GM23338 (cell line): ENCODE data around the gene OSBPL5. TPM values are rescaled to one million over a fixed set of nuclear protein-coding genes. Genes with fewer than 3 reads are reported as not detected.

ENCODE experiments used
- ATAC-seq: fragments of 200-7000 bp; cut with Tn5 transposase; 3 replicates; pipeline ENCODE4 v1.9.1; 2020
- DNase-seq: peaks from one replicate; pipeline ENCODE4 v3.0.0-alpha.2; 2015; ENCODE audit warnings: low spot score
- H2AFZ ChIP-seq: fragments of 200-600 bp; sonication (generic); 2 replicates; pipeline ENCODE4 v1.8.0; 2016; ENCODE audit warnings: antibody characterized with exemption, mild to moderate bottlenecking, moderate library complexity
- H3F3A ChIP-seq: fragments of 200-600 bp; sonication (generic); replicated peaks from 2 replicates; pipeline ENCODE4 v1.8.0; 2017; ENCODE audit warnings: antibody characterized with exemption, mixed run types, low read depth
- H3K27ac ChIP-seq: fragments of 200-600 bp; sonication (generic); 2 replicates; pipeline ENCODE4 v1.6.1; 2016; ENCODE audit warnings: low read depth
- H3K27me3 ChIP-seq: fragments of 200-600 bp; sonication (generic); 2 replicates; pipeline ENCODE4 v1.8.0; 2016; ENCODE audit warnings: mild to moderate bottlenecking, mixed run types, moderate library complexity; ENCODE audit not compliant: insufficient read depth
- H3K36me3 ChIP-seq: fragments of 200-600 bp; sonication (generic); 2 replicates; pipeline ENCODE4 v1.8.0; 2016; ENCODE audit warnings: mild to moderate bottlenecking; ENCODE audit not compliant: insufficient read depth
- H3K4me1 ChIP-seq: fragments of 200-600 bp; sonication (generic); 2 replicates; pipeline ENCODE4 v1.8.0; 2016; ENCODE audit warnings: mild to moderate bottlenecking, moderate library complexity; ENCODE audit not compliant: insufficient read depth
- H3K4me2 ChIP-seq: fragments of 200-600 bp; sonication (generic); 2 replicates; pipeline ENCODE4 v1.7.1; 2017; ENCODE audit warnings: mixed run types
- H3K4me3 ChIP-seq: fragments of 200-600 bp; sonication (generic); 2 replicates; pipeline ENCODE4 v1.6.1; 2016; ENCODE audit warnings: mixed run types
- H3K79me2 ChIP-seq: fragments of 200-600 bp; sonication (generic); replicated peaks from 2 replicates; pipeline ENCODE4 v1.8.0; 2017; ENCODE audit warnings: mild to moderate bottlenecking; ENCODE audit not compliant: insufficient read depth
- H3K9me2 ChIP-seq: fragments of 200-600 bp; sonication (generic); 2 replicates; pipeline ENCODE4 v1.8.0; 2017; ENCODE audit not compliant: insufficient read depth
- H4K20me1 ChIP-seq: fragments of 200-600 bp; sonication (generic); replicated peaks from 2 replicates; pipeline ENCODE4 v1.8.0; 2017; ENCODE audit warnings: mild to moderate bottlenecking; ENCODE audit not compliant: insufficient read depth
- H3K27ac Mint-ChIP-seq: 2 replicates; pipeline ENCODE4 v1.8.0; 2020; ENCODE audit warnings: inconsistent platforms, mild to moderate bottlenecking, moderate library complexity, mixed read lengths
- H3K27me3 Mint-ChIP-seq: 3 replicates; pipeline ENCODE4 v1.8.0; 2022; ENCODE audit warnings: low read depth, mild to moderate bottlenecking, moderate library complexity, mixed read lengths, inconsistent platforms; ENCODE audit not compliant: insufficient read depth, poor library complexity
- H3K36me3 Mint-ChIP-seq: 3 replicates; pipeline ENCODE4 v1.8.0; 2021; ENCODE audit warnings: low read depth, mild to moderate bottlenecking, inconsistent platforms, moderate library complexity, mixed read lengths
- H3K4me1 Mint-ChIP-seq: 3 replicates; pipeline ENCODE4 v1.8.0; 2020; ENCODE audit warnings: mild to moderate bottlenecking, inconsistent platforms, mixed read lengths
- H3K4me3 Mint-ChIP-seq: 3 replicates; pipeline ENCODE4 v1.8.0; 2021; ENCODE audit warnings: moderate library complexity, mild to moderate bottlenecking, inconsistent platforms, mixed read lengths
- H3K9me3 Mint-ChIP-seq: 3 replicates; pipeline ENCODE4 v1.8.0; 2020; ENCODE audit warnings: moderate library complexity, mild to moderate bottlenecking, inconsistent platforms, mixed read lengths
- CREB1 ChIP-seq: fragments of 250-450 bp; sonication (Bioruptor Pico); IDR thresholded peaks from 2 replicates; pipeline ENCODE4 v1.5.0; 2020; ENCODE audit warnings: low read depth, mild to moderate bottlenecking, moderate library complexity
- CTCF ChIP-seq, 2 experiments: fragments of 200-600 bp in 1 of 2; sonication (generic) in 1 of 2; conservative IDR thresholded peaks; 2 replicates each; pipeline versions ENCODE4 v1.5.1 to v1.6.1; 2016 to 2017; ENCODE audit warnings: antibody characterized with exemption in 2 of 2, low read depth in 2 of 2, mild to moderate bottlenecking in 2 of 2, moderate library complexity in 1 of 2
- ETS1 ChIP-seq: IDR thresholded peaks from 2 replicates; pipeline ENCODE4 v1.6.1; 2016; ENCODE audit warnings: antibody characterized with exemption
- JUNB ChIP-seq: IDR thresholded peaks from one replicate; pipeline ENCODE4 v1.6.1; 2016; ENCODE audit warnings: antibody characterized with exemption; ENCODE audit not compliant: unreplicated experiment
- REST ChIP-seq: IDR thresholded peaks from one replicate; pipeline ENCODE4 v1.6.1; 2018; ENCODE audit warnings: antibody characterized with exemption; ENCODE audit not compliant: unreplicated experiment
- STAT1 ChIP-seq: IDR thresholded peaks from one replicate; pipeline ENCODE4 v1.6.1; 2016; ENCODE audit warnings: antibody characterized with exemption; ENCODE audit not compliant: unreplicated experiment
- ZNF114 ChIP-seq: fragments of 250-450 bp; sonication (Bioruptor Pico); IDR thresholded peaks from 2 replicates; pipeline ENCODE4 v1.5.0; 2020; ENCODE audit warnings: mild to moderate bottlenecking, moderate library complexity
- ZNF331 ChIP-seq: fragments of 250-450 bp; sonication (Bioruptor Pico); IDR thresholded peaks from 2 replicates; pipeline ENCODE4 v1.5.0; 2020; ENCODE audit warnings: low read depth, mild to moderate bottlenecking, moderate library complexity
- polyA plus RNA-seq: library from polyadenylated mRNA; unstranded; fragments of >200 nt; fragmentation: Nextera tagmentation; extraction: Ambion mirVana; gene quantifications from 2 replicates; pipeline ENCODE4 v1.2.1, GENCODE V29; 2016
- total RNA-seq: library from RNA; depleted of rRNA; stranded (reverse); fragments of >200 nt; shearing (Covaris generic); gene quantifications from 2 replicates; pipeline ENCODE4 v1.2.3, GENCODE V29; 2014

OSBPL5 gene
- total and polyA plus RNA-seq, 2 experiments from 2014 or later = 2.7 to 12.0 TPM

- ATAC-seq (no peak), DNase-seq (no peak)
- no peak overlapping the region for H3K4me2 ChIP-seq
- H3K4me3 Mint-ChIP-seq = no peak overlapping the region
- no peak overlapping the region for H2AFZ ChIP-seq
- H3K4me1 Mint-ChIP-seq = peaks cover 5% of the 10 kb centered on the region; the same call in 2 of the 3 replicates
- no peaks in the 10 kb centered on the region for H3K9me2 ChIP-seq
- H3K27me3 Mint-ChIP-seq = peaks cover 5% of the 10 kb centered on the region
- H3F3A ChIP-seq = no peaks in the 10 kb centered on the region
- H4K20me1 ChIP-seq = no peaks in the 10 kb centered on the region
- no peaks in the 10 kb centered on the region; the same call in 2 of the 3 replicates for H3K9me3 Mint-ChIP-seq
- H3K27ac ChIP-seq = no peak overlapping the region
- H3K4me3 ChIP-seq = no peak overlapping the region
- H3K36me3 Mint-ChIP-seq = no peaks in the 10 kb centered on the region; the same call in 2 of the 3 replicates
- no peaks in the 10 kb centered on the region for H3K4me1 ChIP-seq
- no peaks in the 10 kb centered on the region for H3K36me3 ChIP-seq
- H3K27ac Mint-ChIP-seq = no peak overlapping the region
- no peaks in the 10 kb centered on the region for H3K79me2 ChIP-seq
- no peak for TF ChIP-seq REST
- TF ChIP-seq ZNF114 (CRISPR knock-in tag) = no peak
- no peak for TF ChIP-seq CTCF (conservative IDR thresholded peaks at IDR 0.05; ENCODE audit: low read depth in 2 of 2)
- no peak for TF ChIP-seq CREB1
- TF ChIP-seq ZNF331 (CRISPR knock-in tag) = no peak
- TF ChIP-seq ETS1 = no peak
- TF ChIP-seq STAT1 = no peak
- no peaks in the 10 kb centered on the region for H3K27me3 ChIP-seq
Observed at GRCh38 chr11:3139481-3140290, 25.4 kb downstream of the OSBPL5 start.

- no peaks in the 10 kb centered on the region for H3K27me3 ChIP-seq
- Mint-ChIP-seq H3K9me3 (no peaks in the 10 kb centered on the region; the same call in 2 of the 3 replicates), H3K4me3 (no peak overlapping the region), H3K36me3 (no peaks in the 10 kb centered on the region; the same call in 2 of the 3 replicates), H3K4me1 (peaks cover 5% of the 10 kb centered on the region; the same call in 2 of the 3 replicates), H3K27ac (no peak overlapping the region), H3K27me3 (peaks cover 5% of the 10 kb centered on the region)
- TF ChIP-seq STAT1 = no peak
- TF ChIP-seq ETS1 = no peak
- no peak for TF ChIP-seq ZNF331 (CRISPR knock-in tag)
- no peak for TF ChIP-seq ZNF114 (CRISPR knock-in tag)
- no peak for TF ChIP-seq REST
- TF ChIP-seq JUNB = no peak
- no peak for DNase-seq
- H3K9me2 ChIP-seq = no peaks in the 10 kb centered on the region
- no peak overlapping the region for H3K27ac ChIP-seq
- H2AFZ ChIP-seq = no peak overlapping the region
- H3K79me2 ChIP-seq = no peaks in the 10 kb centered on the region
- no peak overlapping the region for H3K4me3 ChIP-seq
- H4K20me1 ChIP-seq = no peaks in the 10 kb centered on the region
- no peaks in the 10 kb centered on the region for H3F3A ChIP-seq
- no peak for ATAC-seq
- no peaks in the 10 kb centered on the region for H3K4me1 ChIP-seq
- H3K4me2 ChIP-seq = no peak overlapping the region
- no peaks in the 10 kb centered on the region for H3K36me3 ChIP-seq
Observed at GRCh38 chr11:3139086-3139440, 26.0 kb downstream of the OSBPL5 start.
